GM18907 (cell line): ENCODE results near the gene RFC5.
"Not testable (repeated sequence)": the region's sequence is repeated elsewhere in the genome, so short reads cannot be mapped to it uniquely, and the experiment has no call there.

Source experiments
- ATAC-seq: cut with Tn5 transposase; IDR thresholded peaks from one replicate; pipeline ENCODE4 v1.9.1; 2021; ENCODE audit warnings: mild to moderate bottlenecking, moderate library complexity; ENCODE audit not compliant: unreplicated experiment

The RFC5 gene

GRCh38 chr12:118016424-118017264 lies at the start of gene RFC5:
Gene RFC5, plus strand, starts transcription at chr12:118016703. Its CDS starts 125 bp downstream, at chr12:118016828.
- peak; percentile 96 for ATAC-seq

GRCh38 chr12:117967043-117967442 lies 49.5 kb upstream of the RFC5 start:
- no peak for ATAC-seq

GRCh38 chr12:117967512-117967911 lies 49.0 kb upstream of the RFC5 start:
- ATAC-seq = no peak

GRCh38 chr12:117968151-117968789 lies 48.2 kb upstream of the RFC5 start:
- ATAC-seq = no peak

GRCh38 chr12:117968826-117969659 lies 47.5 kb upstream of the RFC5 start, which contains the start of gene KSR2:
Gene KSR2, minus strand, starts transcription at chr12:117968990. Its CDS starts 735 bp downstream, at chr12:117968255.
- peak; percentile 48 for ATAC-seq

GRCh38 chr12:117970334-117970733 lies 46.2 kb upstream of the RFC5 start:
- no peak for ATAC-seq

- no peak for ATAC-seq
Observed at GRCh38 chr12:117972301-117972700, 44.2 kb upstream of the RFC5 start.

GRCh38 chr12:117975006-117975405 lies 41.5 kb upstream of the RFC5 start:
- ATAC-seq = no peak

- no peak for ATAC-seq
Observed at GRCh38 chr12:117977373-117977772, 39.1 kb upstream of the RFC5 start.

- ATAC-seq = no peak
Observed at GRCh38 chr12:117980616-117981015, 35.9 kb upstream of the RFC5 start.

GRCh38 chr12:117981267-117981666 lies 35.2 kb upstream of the RFC5 start:
- no peak for ATAC-seq

GRCh38 chr12:117985182-117985581 lies 31.3 kb upstream of the RFC5 start:
- no peak for ATAC-seq

GRCh38 chr12:117986705-117987469 lies 29.6 kb upstream of the RFC5 start:
- ATAC-seq = no peak

GRCh38 chr12:117994551-117995438 lies 21.7 kb upstream of the RFC5 start:
- no peak for ATAC-seq

GRCh38 chr12:117998719-117999118 lies 17.8 kb upstream of the RFC5 start:
- no peak for ATAC-seq

GRCh38 chr12:117999806-118000205 lies 16.7 kb upstream of the RFC5 start:
- ATAC-seq = not testable (repeated sequence)

GRCh38 chr12:118010903-118011302 lies 5.6 kb upstream of the RFC5 start:
- no peak for ATAC-seq

GRCh38 chr12:118011377-118011776 lies 5.1 kb upstream of the RFC5 start:
- ATAC-seq = no peak

- ATAC-seq = no peak
Observed at GRCh38 chr12:118011961-118012360, 4.5 kb upstream of the RFC5 start.

- no peak for ATAC-seq
Observed at GRCh38 chr12:118013283-118013682, 3.2 kb upstream of the RFC5 start.
